ENCODE data around the gene MYH15. TPM values are rescaled to one million over a fixed set of nuclear protein-coding genes. Genes with fewer than 3 reads are reported as not detected.

MYH15 gene
- total RNA-seq, 2 donors from 2014 or later, result 0.05 to 0.19 TPM

DNA sequence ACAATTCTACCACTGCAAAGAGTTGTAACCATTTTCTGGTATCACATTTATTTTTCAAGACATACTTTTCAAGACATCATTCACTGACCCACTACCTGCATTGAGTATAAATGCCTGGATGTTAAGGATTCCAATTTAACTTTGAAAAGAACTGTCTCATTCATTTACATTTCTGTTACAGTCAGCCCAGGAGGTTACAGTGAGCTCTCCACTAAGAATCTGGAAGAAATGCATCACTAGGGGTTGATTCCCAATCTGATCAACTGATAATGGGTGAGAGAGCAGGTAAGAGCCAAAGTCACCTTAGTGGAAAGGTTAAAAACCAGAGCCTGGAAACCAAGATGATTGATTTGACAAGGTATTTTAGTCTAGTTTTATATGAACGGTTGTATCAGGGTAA is 133.0 kb downstream of the MYH15 start:
- intact Hi-C loops (cut with DNase I), result no loop called here
- no peak for DNase-seq (ENCODE audit: low spot score)

DNA sequence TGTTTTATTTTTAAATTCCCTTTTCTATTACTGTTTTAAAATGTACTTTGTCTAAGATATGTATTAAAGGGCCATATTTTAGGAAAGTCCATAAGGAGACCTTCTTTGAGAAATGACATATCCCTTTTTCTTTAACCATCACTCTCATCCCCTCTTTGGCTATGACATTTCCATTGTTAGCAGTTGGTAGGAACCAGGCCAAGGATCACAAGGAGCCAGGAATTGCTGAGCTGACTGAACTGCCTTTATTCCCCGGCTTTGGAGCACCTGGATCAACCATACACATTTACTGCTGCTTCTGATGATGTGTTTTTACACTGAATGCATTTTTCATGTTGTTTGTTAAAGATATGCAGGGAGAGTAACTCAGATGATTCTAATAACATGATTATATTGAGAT is 134.4 kb downstream of the MYH15 start:
- intact Hi-C loops (cut with DNase I), result no loop called here
- DNase-seq (ENCODE audit: low spot score), result no peak

- intact Hi-C loops (cut with DNase I), result no loop called here
- no peak for DNase-seq (ENCODE audit: low spot score)
These were observed 151.4 kb downstream of the MYH15 start for GRCh38 chr3:108359011-108359410.

- DNase-seq (ENCODE audit: low spot score), result no peak
- intact Hi-C loops (cut with DNase I), result no loop called here
These were observed 153.4 kb downstream of the MYH15 start for GRCh38 chr3:108357042-108357441.

- intact Hi-C loops (cut with DNase I), result no loop called here
These were observed 155.8 kb downstream of the MYH15 start for GRCh38 chr3:108354562-108354961.

DNA sequence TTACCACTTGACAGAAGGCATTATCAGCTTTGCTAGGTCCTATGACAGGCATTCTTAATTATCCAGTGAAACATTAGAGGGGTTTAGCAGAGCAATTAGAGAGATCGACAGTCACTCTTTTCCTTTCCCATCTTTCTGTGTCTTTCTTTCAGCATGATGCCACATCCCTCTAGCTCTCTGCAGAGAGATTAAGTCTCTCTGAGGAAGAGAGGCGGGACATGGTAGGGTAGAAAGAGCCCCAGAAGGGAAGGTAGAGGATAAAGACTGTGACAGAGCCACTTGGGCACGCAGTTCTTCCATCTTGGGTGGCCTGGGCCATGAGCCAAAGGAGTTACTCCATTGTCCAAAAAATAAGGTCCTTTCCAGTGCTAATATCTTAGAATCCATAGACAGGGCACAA is 158.2 kb downstream of the MYH15 start:
- intact Hi-C loops (cut with DNase I), result no loop called here
- no peak for DNase-seq (ENCODE audit: low spot score)

More at GRCh38 chr3:108354562-108354961, 155.8 kb downstream of the MYH15 start:
- no peak for DNase-seq (ENCODE audit: low spot score)

DNA sequence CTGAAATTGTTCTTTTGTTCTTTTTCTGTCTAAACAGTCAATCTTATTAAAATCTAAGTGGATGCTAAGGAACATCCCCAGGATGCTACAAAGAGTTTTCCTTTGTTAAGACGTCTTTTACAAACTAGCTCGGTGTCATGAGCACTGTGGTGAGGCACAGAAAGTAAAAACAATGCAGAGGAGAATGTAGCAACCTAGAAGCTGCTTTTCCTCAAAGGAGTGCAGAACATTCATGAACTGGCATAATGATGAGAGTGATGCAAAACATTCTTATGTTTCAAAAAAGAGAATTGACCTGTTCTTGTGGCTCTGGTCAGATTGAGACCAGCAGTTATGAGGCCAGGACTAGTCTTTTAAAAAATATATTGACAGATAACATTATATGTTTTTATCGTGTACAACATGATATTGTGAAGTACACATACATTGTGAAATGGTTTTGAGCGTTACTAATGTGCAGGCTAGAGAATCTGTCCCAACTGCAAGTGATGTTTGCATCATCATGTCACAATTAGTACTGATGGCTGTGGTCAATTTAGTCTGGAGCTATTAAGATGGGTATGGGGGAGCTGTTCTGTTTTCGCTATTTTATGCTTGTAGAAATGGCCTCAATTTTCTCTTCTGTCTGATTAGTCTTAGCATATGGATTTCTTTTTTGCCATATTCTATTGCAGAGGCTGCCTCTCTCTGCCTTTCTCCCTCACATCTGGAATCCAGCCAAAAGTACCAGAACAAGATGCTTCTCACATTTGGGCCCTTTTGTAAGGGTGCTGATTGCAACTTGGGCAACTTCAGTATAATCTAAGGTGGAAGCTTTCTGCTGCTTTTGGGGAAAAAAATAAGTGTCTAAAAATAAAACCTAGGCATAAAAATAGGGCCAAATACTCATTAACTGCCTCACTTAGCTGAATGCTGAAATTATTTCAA is 163.8 kb downstream of the MYH15 start:
- DNase-seq (ENCODE audit: low spot score), result no peak
- intact Hi-C loops (cut with DNase I), result no loop called here

DNA sequence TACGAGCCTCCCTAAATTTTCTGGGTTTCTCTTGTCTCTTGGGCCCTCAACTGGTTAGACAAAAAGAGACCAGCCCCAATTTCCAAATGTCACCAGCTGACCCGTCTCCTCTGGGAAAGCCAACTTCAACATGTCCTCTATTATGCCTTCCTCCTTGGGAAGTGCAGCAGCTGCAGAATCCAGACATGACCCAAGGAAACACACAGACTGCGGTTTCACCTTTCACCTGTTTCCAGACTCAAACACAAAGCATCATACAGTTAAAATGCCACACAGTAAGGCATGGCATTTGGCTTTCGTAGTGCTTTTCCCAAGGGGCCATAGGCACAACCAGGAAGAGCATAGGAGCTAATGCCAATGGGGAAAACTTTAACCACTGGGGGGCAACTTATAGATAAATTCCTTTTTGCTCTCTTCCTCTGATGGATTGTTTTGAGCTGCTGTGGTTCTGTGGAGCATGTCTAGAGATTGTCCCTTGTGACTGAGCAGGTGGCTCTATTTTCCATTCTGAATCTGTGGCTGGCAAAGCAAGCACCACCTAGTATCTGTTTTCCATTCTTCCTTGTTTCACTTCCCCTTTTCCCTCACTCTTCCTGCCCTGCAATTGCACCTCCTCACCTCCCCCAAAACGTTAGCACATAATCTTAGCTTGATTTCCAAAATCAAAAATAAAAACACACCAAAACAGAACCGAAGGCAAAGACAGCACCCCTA is 164.7 kb downstream of the MYH15 start:
- intact Hi-C loops (cut with DNase I), result no loop called here
- no peak for DNase-seq (ENCODE audit: low spot score)

DNA sequence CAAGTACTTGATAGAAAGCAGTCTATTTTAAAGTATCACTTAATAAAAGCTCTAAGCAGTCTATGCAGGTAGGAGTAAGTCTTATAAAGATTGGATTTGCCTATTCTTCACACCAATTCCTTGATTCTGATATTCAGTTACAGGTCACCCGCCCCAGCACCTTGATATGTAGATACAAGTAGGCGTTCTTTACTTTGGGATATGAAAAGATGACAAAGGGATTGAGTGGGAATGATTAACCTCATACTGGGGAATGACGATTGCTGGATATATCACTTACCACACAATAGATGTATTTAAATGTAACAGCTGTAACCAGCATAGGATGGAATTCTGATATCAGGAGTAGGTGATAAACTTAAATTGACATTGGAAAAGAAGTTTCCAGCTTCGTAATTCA is 166.9 kb downstream of the MYH15 start:
- intact Hi-C loops (cut with DNase I), result loop anchor here in 1 of 2 donors (1.0 kb wide), 1 partner anchor 38 kb away; no protein-coding TSS in a partner anchor
- no peak for DNase-seq (ENCODE audit: low spot score)

GRCh38 chr3:108342837-108343486 is 167.4 kb downstream of the MYH15 start:
- intact Hi-C loops (cut with DNase I), result loop anchor here in 1 of 2 donors (1.0 kb wide), 1 partner anchor 38 kb away; no protein-coding TSS in a partner anchor
- no peak for DNase-seq (ENCODE audit: low spot score)

GRCh38 chr3:108341911-108342310 is 168.5 kb downstream of the MYH15 start:
- DNase-seq (ENCODE audit: low spot score), result no peak

DNA sequence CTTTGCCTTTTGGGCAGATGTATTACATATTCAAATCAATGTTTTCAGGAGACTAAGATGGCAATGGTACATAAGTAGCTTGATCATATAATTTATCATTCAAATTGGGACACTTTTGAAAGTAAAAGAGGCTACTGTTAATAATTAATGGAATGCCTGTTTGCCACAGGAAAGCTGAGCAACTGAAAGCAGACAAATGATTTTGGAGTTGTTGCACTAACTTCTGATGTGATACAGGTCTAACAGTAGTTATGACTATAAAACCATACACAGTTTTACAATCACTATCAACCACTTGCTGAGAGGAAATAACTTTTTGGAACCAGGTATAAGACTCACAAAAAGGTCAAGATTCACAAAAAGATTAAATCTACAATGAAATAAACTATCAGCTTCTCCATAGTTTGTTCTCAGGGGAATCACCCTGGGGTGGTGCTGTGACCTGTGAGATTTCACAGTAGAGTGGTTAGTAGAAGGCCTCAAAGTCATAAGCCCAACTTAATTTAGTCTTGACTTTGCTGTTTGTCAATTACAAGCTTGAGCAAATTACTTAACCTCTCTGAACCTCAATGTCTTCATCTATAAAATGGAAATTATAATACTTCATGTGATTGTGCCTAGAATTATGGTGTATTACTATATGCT is 171.4 kb downstream of the MYH15 start:
- DNase-seq (ENCODE audit: low spot score), result no peak
- intact Hi-C loops (cut with DNase I), result no loop called here

More at GRCh38 chr3:108341911-108342310, 168.5 kb downstream of the MYH15 start:
- intact Hi-C loops (cut with DNase I), result no loop called here

GRCh38 chr3:108334701-108335100 is 175.7 kb downstream of the MYH15 start:
- intact Hi-C loops (cut with DNase I), result no loop called here

GRCh38 chr3:108333961-108334360 is 176.4 kb downstream of the MYH15 start:
- DNase-seq (ENCODE audit: low spot score), result no peak
- intact Hi-C loops (cut with DNase I), result no loop called here

More at GRCh38 chr3:108334701-108335100, 175.7 kb downstream of the MYH15 start:
- DNase-seq (ENCODE audit: low spot score), result no peak

- intact Hi-C loops (cut with DNase I), result no loop called here
- DNase-seq (ENCODE audit: low spot score), result no peak
These were observed 178.6 kb downstream of the MYH15 start for GRCh38 chr3:108331792-108332191.

All from posterior vena cava (tissue), 2 donors.